Measurements from ENCODE around the gene FASTKD2.
"Not testable (repeated sequence)": the region's sequence is repeated elsewhere in the genome, so short reads cannot be mapped to it uniquely, and the experiment has no call there.

FASTKD2 gene

GRCh38 chr2:206790311-206790935 is 25.0 kb downstream of the FASTKD2 start:
- no peak for DNase-seq (ENCODE audit: low read depth in 2 of 2, low spot score in 1 of 2)

- no peak for DNase-seq (ENCODE audit: low read depth in 2 of 2, low spot score in 1 of 2)
Measured at GRCh38 chr2:206792645-206793044, 27.2 kb downstream of the FASTKD2 start.

GRCh38 chr2:206797376-206797775 is 32.0 kb downstream of the FASTKD2 start:
- no peak for DNase-seq (ENCODE audit: low read depth in 2 of 2, low spot score in 1 of 2)

GRCh38 chr2:206798000-206798399 is 32.6 kb downstream of the FASTKD2 start:
- no peak for DNase-seq (ENCODE audit: low read depth in 2 of 2, low spot score in 1 of 2)

GRCh38 chr2:206799083-206799482 is 33.7 kb downstream of the FASTKD2 start:
- no peak for DNase-seq (ENCODE audit: low read depth in 2 of 2, low spot score in 1 of 2)

- DNase-seq (ENCODE audit: low read depth in 2 of 2, low spot score in 1 of 2): peak in 1 of 2 donors; percentile 5
Measured at GRCh38 chr2:206800506-206801417, 35.4 kb downstream of the FASTKD2 start.

GRCh38 chr2:206801418-206802189 is 36.2 kb downstream of the FASTKD2 start:
- no peak for DNase-seq (ENCODE audit: low read depth in 2 of 2, low spot score in 1 of 2)

- DNase-seq (ENCODE audit: low read depth in 2 of 2, low spot score in 1 of 2): no peak
Measured at GRCh38 chr2:206802654-206803514, 37.5 kb downstream of the FASTKD2 start.

- DNase-seq (ENCODE audit: low read depth in 2 of 2, low spot score in 1 of 2): no peak
Measured at GRCh38 chr2:206804326-206804725, 38.9 kb downstream of the FASTKD2 start.

GRCh38 chr2:206805887-206806607 is 40.6 kb downstream of the FASTKD2 start:
- DNase-seq (ENCODE audit: low read depth in 2 of 2, low spot score in 1 of 2): no peak

- not testable (repeated sequence) for DNase-seq (ENCODE audit: low read depth in 2 of 2, low spot score in 1 of 2)
Measured at GRCh38 chr2:206807624-206808023, 42.2 kb downstream of the FASTKD2 start.

- not testable (repeated sequence) for DNase-seq (ENCODE audit: low read depth in 2 of 2, low spot score in 1 of 2)
Measured at GRCh38 chr2:206812471-206812870, 47.1 kb downstream of the FASTKD2 start.

GRCh38 chr2:206814498-206814897 is 49.1 kb downstream of the FASTKD2 start:
- DNase-seq (ENCODE audit: low read depth in 2 of 2, low spot score in 1 of 2): no peak

- no peak for DNase-seq (ENCODE audit: low read depth in 2 of 2, low spot score in 1 of 2)
Measured at GRCh38 chr2:206820807-206821206, 55.4 kb downstream of the FASTKD2 start.

GRCh38 chr2:206823178-206823577 is 57.8 kb downstream of the FASTKD2 start:
- no peak for DNase-seq (ENCODE audit: low read depth in 2 of 2, low spot score in 1 of 2)

GRCh38 chr2:206824087-206824618 is 58.7 kb downstream of the FASTKD2 start:
- DNase-seq (ENCODE audit: low read depth in 2 of 2, low spot score in 1 of 2): no peak

- DNase-seq (ENCODE audit: low read depth in 2 of 2, low spot score in 1 of 2): no peak
Measured at GRCh38 chr2:206824993-206825392, 59.6 kb downstream of the FASTKD2 start.

- DNase-seq (ENCODE audit: low read depth in 2 of 2, low spot score in 1 of 2): no peak
Measured at GRCh38 chr2:206831442-206831995, 66.1 kb downstream of the FASTKD2 start.

GRCh38 chr2:206832873-206833272 is 67.5 kb downstream of the FASTKD2 start:
- no peak for DNase-seq (ENCODE audit: low read depth in 2 of 2, low spot score in 1 of 2)

Measured in stimulated activated CD8-positive, alpha-beta memory T cell treated with anti-CD3 and anti-CD28 coated beads, Interleukin-4, amount 100 ng/mL, for 1 hour (primary cell).